ENCODE measurements around the gene GHR. TPM values are rescaled to one million over a fixed set of nuclear protein-coding genes. Genes with fewer than 3 reads are reported as not detected.
A peak's percentile ranks its signal among the peaks of the same experiment; 100 is the strongest.

The GHR gene
- total RNA-seq, 1 experiment from 2014 or later, result 2.2 TPM

- peaks cover 14% of the 10 kb centered on the region for H3K4me1 ChIP-seq (ENCODE audit: insufficient read depth, low read length)
- TF ChIP-seq CTCF (conservative IDR thresholded peaks at IDR 0.05; ENCODE audit: low read depth, low read length), result no peak
- no peak for TF ChIP-seq EZH2phosphoT487 (IDR thresholded peaks at IDR 0.05; ENCODE audit: borderline replicate concordance, low read length)
- TF ChIP-seq EZH2 (IDR thresholded peaks at IDR 0.05; ENCODE audit: low read length, unreplicated experiment), result no peak
- no peaks in the 10 kb centered on the region for H3F3A ChIP-seq (ENCODE audit: low read length, unreplicated experiment)
- BruUV-seq (replicated peaks), result no TSS peak
- CTCF ChIA-PET, result interaction anchor here (0.6 kb wide), 1 partner anchor 543 kb away, joined by 3 read pairs; no protein-coding TSS in a partner anchor
- H4K20me1 ChIP-seq (ENCODE audit: low read length), result no peaks in the 10 kb centered on the region
- POLR2A ChIA-PET (ENCODE audit: unreplicated experiment), result no interaction called here
- no peak overlapping the region for H3K9ac ChIP-seq (ENCODE audit: low read length)
- DNase-seq (no peak), ATAC-seq (no peak)
- no peak overlapping the region for H2AFZ ChIP-seq (ENCODE audit: low read length)
- intact Hi-C loops (cut with micrococcal nuclease), result no loop called here
- H3K9me2 ChIP-seq (replicated peaks; ENCODE audit: low read length), result no peaks in the 10 kb centered on the region
- no peak overlapping the region for H3K27ac ChIP-seq (ENCODE audit: low read length)
- no peaks in the 10 kb centered on the region for H3K27me3 ChIP-seq (ENCODE audit: low read length)
- no peaks in the 10 kb centered on the region for H3K36me3 ChIP-seq (ENCODE audit: low read depth, low read length)
- H3K4me3 ChIP-seq (ENCODE audit: low read length), result no peak overlapping the region
- no peaks in the 10 kb centered on the region for H3K79me2 ChIP-seq (ENCODE audit: low read length)
- H3K4me2 ChIP-seq (ENCODE audit: low read length), result no peak overlapping the region
- no peaks in the 10 kb centered on the region for H3K9me3 ChIP-seq (ENCODE audit: low read length)
Observed at GRCh38 chr5:42761791-42762190, 338.6 kb downstream of the GHR start.

GRCh38 chr5:42767491-42768105, 344.4 kb downstream of the GHR start:
- Histone ChIP-seq H4K20me1 (ENCODE audit: low read length) (no peaks in the 10 kb centered on the region), H3K9me2 (replicated peaks; ENCODE audit: low read length) (no peaks in the 10 kb centered on the region), H3K36me3 (ENCODE audit: low read depth, low read length) (no peaks in the 10 kb centered on the region), H3F3A (ENCODE audit: low read length, unreplicated experiment) (no peaks in the 10 kb centered on the region), H3K27me3 (ENCODE audit: low read length) (no peaks in the 10 kb centered on the region), H3K9me3 (ENCODE audit: low read length) (no peaks in the 10 kb centered on the region), H2AFZ (ENCODE audit: low read length) (no peak overlapping the region), H3K9ac (ENCODE audit: low read length) (no peak overlapping the region), H3K79me2 (ENCODE audit: low read length) (no peaks in the 10 kb centered on the region), H3K4me2 (ENCODE audit: low read length) (no peak overlapping the region), H3K4me3 (ENCODE audit: low read length) (no peak overlapping the region), H3K4me1 (ENCODE audit: insufficient read depth, low read length) (peaks cover 16% of the 10 kb centered on the region), H3K27ac (ENCODE audit: low read length) (no peak overlapping the region)
- no peak for TF ChIP-seq EZH2phosphoT487 (IDR thresholded peaks at IDR 0.05; ENCODE audit: borderline replicate concordance, low read length)
- no peak for TF ChIP-seq EZH2 (IDR thresholded peaks at IDR 0.05; ENCODE audit: low read length, unreplicated experiment)
- TF ChIP-seq CTCF (conservative IDR thresholded peaks at IDR 0.05; ENCODE audit: low read depth, low read length), result peak; percentile 89
- BruUV-seq (replicated peaks), result no TSS peak
- ChIA-PET POLR2A (ENCODE audit: unreplicated experiment) (no interaction called here), CTCF (interaction anchor here (0.5 to 1.5 kb wide), 4 partner anchors 111 to 710 kb away, joined by 3 to 5 read pairs (median 4); no protein-coding TSS in a partner anchor)
- intact Hi-C loops (cut with micrococcal nuclease), result loop anchor here (1.0 to 5.0 kb wide), 7 partner anchors 111 to 911 kb away; partner anchors contain the start of genes FBXO4 and GHR
- DNase-seq, result peak; percentile 74
- peak; percentile 57 for ATAC-seq

- BruUV-seq (replicated peaks), result no TSS peak
- H3K9ac ChIP-seq (ENCODE audit: low read length), result no peak overlapping the region
- no peaks in the 10 kb centered on the region for H3K9me3 ChIP-seq (ENCODE audit: low read length)
- ChIA-PET CTCF (interaction anchor here (0.5 to 1.5 kb wide), 3 partner anchors 111 to 710 kb away, joined by 3 to 5 read pairs (median 4); no protein-coding TSS in a partner anchor), POLR2A (ENCODE audit: unreplicated experiment) (no interaction called here)
- DNase-seq (no peak), ATAC-seq (no peak)
- H3K9me2 ChIP-seq (replicated peaks; ENCODE audit: low read length), result no peaks in the 10 kb centered on the region
- H3K4me3 ChIP-seq (ENCODE audit: low read length), result no peak overlapping the region
- TF ChIP-seq EZH2 (IDR thresholded peaks at IDR 0.05; ENCODE audit: low read length, unreplicated experiment), result no peak
- no peak for TF ChIP-seq CTCF (conservative IDR thresholded peaks at IDR 0.05; ENCODE audit: low read depth, low read length)
- no peak for TF ChIP-seq EZH2phosphoT487 (IDR thresholded peaks at IDR 0.05; ENCODE audit: borderline replicate concordance, low read length)
- no peaks in the 10 kb centered on the region for H3K79me2 ChIP-seq (ENCODE audit: low read length)
- no peak overlapping the region for H2AFZ ChIP-seq (ENCODE audit: low read length)
- H3K4me2 ChIP-seq (ENCODE audit: low read length), result no peak overlapping the region
- H4K20me1 ChIP-seq (ENCODE audit: low read length), result no peaks in the 10 kb centered on the region
- H3K36me3 ChIP-seq (ENCODE audit: low read depth, low read length), result no peaks in the 10 kb centered on the region
- no peaks in the 10 kb centered on the region for H3K27me3 ChIP-seq (ENCODE audit: low read length)
- H3F3A ChIP-seq (ENCODE audit: low read length, unreplicated experiment), result no peaks in the 10 kb centered on the region
- H3K27ac ChIP-seq (ENCODE audit: low read length), result no peak overlapping the region
- peaks cover 20% of the 10 kb centered on the region for H3K4me1 ChIP-seq (ENCODE audit: insufficient read depth, low read length)
- intact Hi-C loops (cut with micrococcal nuclease), result loop anchor here (5.0 kb wide), 2 partner anchors 181 to 761 kb away; no protein-coding TSS in a partner anchor
Observed at GRCh38 chr5:42768106-42768504, 344.9 kb downstream of the GHR start.

Data from PC-3 (cell line).